Measurements from ENCODE around the gene DRD3. TPM values are rescaled to one million over a fixed set of nuclear protein-coding genes. Genes with fewer than 3 reads are reported as not detected.

The DRD3 gene
- polyA plus RNA-seq, 1 experiment: not detected

- ChIA-PET CTCF (no interaction called here), POLR2A (no interaction called here)
- no peaks in the 10 kb centered on the region for H3K9me3 ChIP-seq (ENCODE audit: control insufficient read depth, insufficient read depth, low read length)
- H3K4me3 ChIP-seq (ENCODE audit: low read depth, low read length): no peak overlapping the region
- peaks cover 5% of the 10 kb centered on the region for H3K27me3 ChIP-seq (ENCODE audit: control insufficient read depth, insufficient read depth, low read length)
- no peak for TF ChIP-seq CTCF (IDR thresholded peaks at IDR 0.05; ENCODE audit: low read depth, low read length)
- no peak overlapping the region for H3K27ac ChIP-seq (ENCODE audit: low read depth, low read length)
- DNase-seq (ENCODE audit: low read depth, low spot score): no peak
These were observed 33.8 kb upstream of the DRD3 start for GRCh38 chr3:114212646-114213045.

GRCh38 chr3:114207768-114208167 lies 28.9 kb upstream of the DRD3 start:
- ChIA-PET POLR2A (no interaction called here), CTCF (no interaction called here)
- H3K27me3 ChIP-seq (ENCODE audit: control insufficient read depth, insufficient read depth, low read length): peaks cover 2% of the 10 kb centered on the region
- no peaks in the 10 kb centered on the region for H3K9me3 ChIP-seq (ENCODE audit: control insufficient read depth, insufficient read depth, low read length)
- no peak for DNase-seq (ENCODE audit: low read depth, low spot score)
- H3K27ac ChIP-seq (ENCODE audit: low read depth, low read length): no peak overlapping the region
- TF ChIP-seq CTCF (IDR thresholded peaks at IDR 0.05; ENCODE audit: low read depth, low read length): no peak
- H3K4me3 ChIP-seq (ENCODE audit: low read depth, low read length): no peak overlapping the region

- no peaks in the 10 kb centered on the region for H3K9me3 ChIP-seq (ENCODE audit: control insufficient read depth, insufficient read depth, low read length)
- no peak for TF ChIP-seq CTCF (IDR thresholded peaks at IDR 0.05; ENCODE audit: low read depth, low read length)
- H3K27ac ChIP-seq (ENCODE audit: low read depth, low read length): no peak overlapping the region
- no peak overlapping the region for H3K4me3 ChIP-seq (ENCODE audit: low read depth, low read length)
- peaks cover 2% of the 10 kb centered on the region for H3K27me3 ChIP-seq (ENCODE audit: control insufficient read depth, insufficient read depth, low read length)
- no peak for DNase-seq (ENCODE audit: low read depth, low spot score)
- ChIA-PET CTCF (interaction anchor here (1.3 kb wide), 1 partner anchor 11 kb away, joined by 3 read pairs; no protein-coding TSS in a partner anchor), POLR2A (no interaction called here)
These were observed 27.5 kb upstream of the DRD3 start for GRCh38 chr3:114206342-114206741.

GRCh38 chr3:114205541-114205940 lies 26.7 kb upstream of the DRD3 start:
- Histone ChIP-seq H3K27me3 (ENCODE audit: control insufficient read depth, insufficient read depth, low read length) (peaks cover 2% of the 10 kb centered on the region), H3K9me3 (ENCODE audit: control insufficient read depth, insufficient read depth, low read length) (no peaks in the 10 kb centered on the region), H3K4me3 (ENCODE audit: low read depth, low read length) (no peak overlapping the region), H3K27ac (ENCODE audit: low read depth, low read length) (no peak overlapping the region)
- DNase-seq (ENCODE audit: low read depth, low spot score): no peak
- no peak for TF ChIP-seq CTCF (IDR thresholded peaks at IDR 0.05; ENCODE audit: low read depth, low read length)
- ChIA-PET CTCF (interaction anchor here (1.3 to 1.5 kb wide), 2 partner anchors 10 to 85 kb away, joined by 3 to 6 read pairs; no protein-coding TSS in a partner anchor), POLR2A (no interaction called here)

GRCh38 chr3:114194750-114195149 lies 15.9 kb upstream of the DRD3 start:
- no peak for DNase-seq (ENCODE audit: low read depth, low spot score)
- Histone ChIP-seq H3K9me3 (ENCODE audit: control insufficient read depth, insufficient read depth, low read length) (no peaks in the 10 kb centered on the region), H3K4me3 (ENCODE audit: low read depth, low read length) (no peak overlapping the region), H3K27ac (ENCODE audit: low read depth, low read length) (no peak overlapping the region), H3K27me3 (ENCODE audit: control insufficient read depth, insufficient read depth, low read length) (peaks cover 3% of the 10 kb centered on the region)
- POLR2A ChIA-PET: no interaction called here
- no peak for TF ChIP-seq CTCF (IDR thresholded peaks at IDR 0.05; ENCODE audit: low read depth, low read length)
- CTCF ChIA-PET: interaction anchor here (0.7 to 1.2 kb wide), 2 partner anchors 11 to 1324 kb away, joined by 3 read pairs; no protein-coding TSS in a partner anchor
